ENCODE measurements around the gene CEP128.

The CEP128 gene

DNA sequence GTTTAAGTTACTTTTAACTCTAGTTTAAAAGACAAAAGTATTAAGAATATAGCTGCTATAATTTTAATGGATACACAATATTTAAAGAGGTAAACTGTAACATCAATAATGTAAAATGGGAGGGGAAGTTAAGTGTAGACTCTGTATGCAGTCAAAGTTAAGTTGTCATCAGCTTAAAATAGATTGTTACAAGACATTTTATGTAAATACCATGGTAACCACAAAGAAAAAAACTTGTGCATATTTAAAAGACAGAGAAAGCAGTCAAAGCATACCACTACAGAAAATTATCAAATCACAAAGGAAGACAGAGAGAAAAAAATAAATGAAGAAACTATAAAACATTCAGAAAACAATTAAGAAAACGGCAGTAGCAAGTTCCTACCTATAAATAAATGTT is 73.3 kb downstream of the CEP128 start:
- no peak for DNase-seq

GRCh38 chr14:80867798-80868197 is 73.7 kb downstream of the CEP128 start:
- no peak for DNase-seq

DNA sequence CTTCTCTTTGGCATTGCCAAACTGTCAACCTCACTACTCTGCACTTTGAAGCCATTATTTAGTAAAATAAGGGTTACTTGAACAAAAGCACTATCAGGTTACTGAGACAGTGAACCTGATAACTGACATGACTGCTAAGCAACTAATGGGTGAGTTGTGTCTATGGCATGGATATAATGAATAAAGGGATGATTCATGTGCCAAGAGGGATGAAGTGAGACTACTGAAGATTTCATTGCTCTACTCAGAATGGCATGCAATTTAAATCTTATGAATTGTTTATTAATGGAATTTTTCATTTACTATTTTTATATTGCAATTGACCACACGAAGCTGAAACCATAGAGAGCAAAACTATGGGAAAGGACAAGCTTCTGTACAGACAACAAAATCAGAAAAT is 74.4 kb downstream of the CEP128 start:
- DNase-seq = peak; percentile 18

DNA sequence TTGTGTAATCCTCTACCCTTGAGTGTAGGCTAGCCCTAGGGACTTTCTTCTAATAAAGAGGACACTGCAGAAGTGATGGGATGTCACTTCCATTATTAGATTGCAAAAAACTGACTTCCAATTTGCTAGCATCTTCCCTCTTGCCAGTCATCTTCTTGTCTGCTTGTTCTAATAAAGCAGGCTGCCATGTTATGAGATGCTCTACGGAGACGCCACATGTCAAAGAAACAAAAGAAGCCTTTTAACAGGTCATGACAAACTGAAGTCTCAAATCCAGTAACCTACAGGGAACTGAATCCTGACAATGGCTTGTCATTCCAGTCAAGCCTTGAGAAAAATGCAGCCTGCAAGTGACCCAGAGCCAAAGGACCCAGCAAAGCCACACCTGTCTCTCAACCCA is 76.0 kb downstream of the CEP128 start:
- no peak for DNase-seq

GRCh38 chr14:80862983-80863382 is 78.6 kb downstream of the CEP128 start:
- DNase-seq = no peak

DNA sequence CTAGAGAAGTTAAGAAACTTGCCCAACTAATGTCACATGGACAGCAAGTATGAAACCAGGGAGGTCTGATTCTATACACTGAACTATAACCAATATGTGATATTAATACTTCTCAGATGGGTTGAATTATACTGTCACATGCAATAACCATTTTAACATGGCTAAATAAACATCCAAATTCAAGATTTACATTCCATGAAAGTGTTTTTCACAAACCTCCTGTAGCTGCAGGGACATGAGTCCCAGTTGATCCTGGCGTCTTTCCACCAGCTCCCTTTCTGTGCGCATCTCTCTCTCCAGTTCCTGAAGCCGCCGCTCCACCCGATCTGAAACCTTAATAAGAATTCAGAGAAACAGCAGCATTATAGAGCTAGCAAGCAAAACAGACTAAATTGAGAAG is 79.0 kb downstream of the CEP128 start:
- DNase-seq = no peak

DNA sequence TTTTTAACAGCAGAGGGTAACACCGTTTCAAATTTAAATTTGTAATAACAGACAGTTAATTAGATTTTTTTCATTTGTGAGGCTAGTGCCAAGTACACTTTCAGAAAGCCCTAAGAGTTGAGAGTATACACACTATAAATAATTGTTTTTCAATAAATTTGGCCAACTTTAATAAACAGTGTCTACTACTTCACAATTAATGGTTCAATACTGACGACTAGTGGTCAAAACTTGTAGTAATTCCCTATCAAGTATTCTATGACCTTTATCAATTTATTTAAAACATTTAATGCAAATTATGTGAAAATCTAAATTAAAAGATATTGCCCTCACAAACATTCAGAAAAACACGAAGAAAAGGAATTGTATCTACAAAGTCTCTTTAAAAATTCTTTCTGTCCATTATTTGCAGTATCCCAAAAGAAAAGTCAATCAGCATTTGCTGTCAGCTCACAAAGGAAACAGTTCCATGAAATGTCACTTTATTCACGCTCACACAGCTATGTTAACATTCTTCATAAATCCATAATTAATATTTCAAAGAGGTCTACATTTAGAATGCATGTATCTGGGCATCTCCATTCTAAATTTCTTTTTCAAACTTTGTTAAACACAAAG is 91.2 kb downstream of the CEP128 start:
- DNase-seq = peak; percentile 48

GRCh38 chr14:80847070-80847469 is 94.5 kb downstream of the CEP128 start:
- DNase-seq = no peak

GRCh38 chr14:80845856-80846255 is 95.7 kb downstream of the CEP128 start:
- no peak for DNase-seq

GRCh38 chr14:80844872-80845271 is 96.7 kb downstream of the CEP128 start:
- no peak for DNase-seq

DNA sequence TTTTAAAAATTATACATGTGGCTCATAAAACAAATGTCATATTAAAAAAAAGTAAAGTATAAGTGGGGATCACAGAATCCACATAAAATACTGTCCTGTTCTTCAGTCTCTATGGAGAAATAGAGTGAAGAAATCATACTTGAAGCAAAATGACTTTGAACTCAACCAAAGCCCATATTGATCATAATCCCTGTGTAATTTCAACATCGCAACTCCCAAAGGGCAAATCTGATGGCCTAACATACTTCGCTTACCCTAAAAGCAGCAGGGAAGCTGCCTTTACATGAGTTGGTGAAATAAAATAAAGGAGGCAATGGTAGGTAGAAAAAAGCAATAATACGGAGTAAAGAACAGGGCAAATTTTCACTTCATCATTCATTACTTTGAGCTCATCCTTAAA is 101.8 kb downstream of the CEP128 start:
- DNase-seq = no peak

GRCh38 chr14:80809663-80810062 is 131.9 kb downstream of the CEP128 start:
- DNase-seq = no peak

GRCh38 chr14:80805136-80805535 is 136.4 kb downstream of the CEP128 start:
- peak; percentile 8 for DNase-seq

- no peak for DNase-seq
Measured at GRCh38 chr14:80798878-80799277, 142.7 kb downstream of the CEP128 start.

DNA sequence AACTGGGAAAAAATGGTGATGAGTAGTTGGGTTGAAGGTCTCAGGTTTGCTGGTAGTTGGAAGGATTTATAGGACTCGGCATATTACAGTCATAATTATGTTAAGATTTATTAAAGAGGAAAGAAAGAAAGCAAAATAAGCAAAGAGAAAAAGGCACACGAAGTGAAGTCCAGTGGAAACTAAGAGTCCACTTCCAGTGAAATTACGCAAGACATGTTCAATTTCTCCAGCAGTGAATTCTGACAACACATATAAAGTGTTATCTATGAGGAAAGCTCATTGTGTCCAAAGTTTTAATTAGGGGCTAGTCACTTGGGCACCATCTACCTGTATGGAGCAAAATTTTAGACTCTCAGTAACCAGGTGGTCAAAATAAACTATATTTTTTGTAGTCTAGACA is 143.3 kb downstream of the CEP128 start:
- DNase-seq = no peak

GRCh38 chr14:80792771-80793170 is 148.8 kb downstream of the CEP128 start:
- DNase-seq = no peak

DNA sequence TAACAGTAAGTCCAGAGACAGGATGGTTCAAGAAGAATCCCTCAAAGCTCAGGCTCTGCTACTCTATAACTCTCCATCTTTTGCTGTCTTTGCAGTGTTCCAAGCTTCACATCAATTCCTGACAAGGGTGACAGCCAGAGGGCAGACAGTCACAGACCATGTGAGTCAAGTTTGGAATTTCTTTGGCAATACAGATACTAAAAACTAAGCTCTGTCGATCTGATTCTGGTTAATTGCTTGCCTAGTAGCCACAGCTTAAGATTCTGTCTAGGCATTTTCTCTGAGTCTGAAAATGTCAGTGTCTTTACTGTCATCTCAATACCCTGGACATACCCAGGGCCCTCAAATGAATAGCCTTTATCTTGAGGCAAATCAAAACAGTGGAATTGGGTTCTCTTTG is 153.7 kb downstream of the CEP128 start:
- DNase-seq = no peak

- DNase-seq = peak; percentile 42
Measured at GRCh38 chr14:80784820-80785219, 156.7 kb downstream of the CEP128 start.

DNA sequence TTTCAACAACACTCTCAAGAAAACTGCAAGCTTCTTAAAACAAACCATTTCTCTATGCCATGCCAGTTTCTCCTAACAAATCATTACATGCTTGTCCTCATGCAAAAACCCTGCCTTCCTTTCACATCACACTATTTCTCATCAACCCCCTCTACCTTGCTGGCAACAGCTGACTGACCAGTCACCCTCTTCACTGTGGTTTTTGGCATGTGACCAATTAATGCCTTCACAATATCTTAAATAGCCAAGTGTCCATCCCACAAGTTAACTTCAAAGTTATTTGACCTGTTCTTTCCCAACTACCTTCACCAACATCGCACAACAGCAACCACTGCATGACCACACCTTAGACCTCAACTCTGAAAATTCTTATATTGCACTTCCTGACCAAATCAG is 159.6 kb downstream of the CEP128 start:
- no peak for DNase-seq

GRCh38 chr14:80780500-80780899 is 161.0 kb downstream of the CEP128 start:
- DNase-seq = no peak

DNA sequence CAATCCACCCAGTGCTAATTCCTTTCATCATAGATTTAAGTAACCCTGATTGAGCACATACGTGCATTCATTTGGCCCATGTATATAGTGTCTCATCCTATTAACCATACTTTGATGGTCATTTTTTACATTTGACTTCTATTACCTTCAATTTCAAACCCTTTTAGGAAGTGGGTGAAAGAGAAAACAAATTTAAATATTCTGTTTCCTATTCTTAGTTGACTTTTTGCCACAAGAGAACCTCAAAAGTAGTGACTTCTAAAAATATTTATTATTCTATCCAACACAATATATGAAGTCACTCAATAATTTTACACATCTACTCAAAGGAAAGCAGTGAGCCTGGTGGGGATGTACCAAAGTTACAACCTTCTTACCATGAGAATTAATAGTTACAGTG is 164.9 kb downstream of the CEP128 start:
- no peak for DNase-seq

DNA sequence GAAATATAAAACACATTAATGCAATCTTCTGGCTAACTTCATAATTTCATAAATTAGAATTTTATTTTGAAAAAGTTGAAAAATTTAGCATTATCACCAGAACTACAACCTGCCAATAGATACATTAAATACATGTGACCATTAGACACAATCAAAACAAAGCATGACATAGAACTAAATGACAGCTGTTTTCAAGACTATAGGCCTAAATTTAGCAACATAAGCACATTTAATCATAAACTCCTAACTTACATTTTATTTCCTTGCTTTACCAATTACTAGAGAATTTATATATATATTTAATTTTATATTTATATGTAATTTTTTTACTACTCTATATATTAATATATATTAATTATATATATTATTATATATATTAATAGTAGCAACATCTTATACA is 165.4 kb downstream of the CEP128 start:
- no peak for DNase-seq

DNA sequence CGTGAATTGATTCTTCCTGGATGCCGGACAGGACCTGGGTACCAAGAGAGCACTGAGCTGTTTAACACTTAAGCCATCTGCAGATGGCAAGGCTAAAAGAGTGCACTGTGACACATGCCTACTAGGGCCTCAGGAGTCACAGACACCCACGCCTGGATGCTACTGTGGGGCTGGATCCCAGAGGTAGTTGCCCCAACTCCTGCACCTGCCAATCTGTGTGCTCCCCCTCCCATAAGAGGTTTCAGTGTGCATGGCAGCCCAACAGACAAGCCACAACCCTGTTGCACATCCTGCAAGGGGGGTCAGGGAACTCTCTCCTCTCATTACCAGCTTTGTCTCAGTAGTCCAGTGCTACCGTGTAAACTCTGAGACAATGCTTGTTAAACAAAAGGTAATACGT is 169.0 kb downstream of the CEP128 start:
- no peak for DNase-seq

GRCh38 chr14:80771201-80771600 is 170.3 kb downstream of the CEP128 start:
- no peak for DNase-seq

DNA sequence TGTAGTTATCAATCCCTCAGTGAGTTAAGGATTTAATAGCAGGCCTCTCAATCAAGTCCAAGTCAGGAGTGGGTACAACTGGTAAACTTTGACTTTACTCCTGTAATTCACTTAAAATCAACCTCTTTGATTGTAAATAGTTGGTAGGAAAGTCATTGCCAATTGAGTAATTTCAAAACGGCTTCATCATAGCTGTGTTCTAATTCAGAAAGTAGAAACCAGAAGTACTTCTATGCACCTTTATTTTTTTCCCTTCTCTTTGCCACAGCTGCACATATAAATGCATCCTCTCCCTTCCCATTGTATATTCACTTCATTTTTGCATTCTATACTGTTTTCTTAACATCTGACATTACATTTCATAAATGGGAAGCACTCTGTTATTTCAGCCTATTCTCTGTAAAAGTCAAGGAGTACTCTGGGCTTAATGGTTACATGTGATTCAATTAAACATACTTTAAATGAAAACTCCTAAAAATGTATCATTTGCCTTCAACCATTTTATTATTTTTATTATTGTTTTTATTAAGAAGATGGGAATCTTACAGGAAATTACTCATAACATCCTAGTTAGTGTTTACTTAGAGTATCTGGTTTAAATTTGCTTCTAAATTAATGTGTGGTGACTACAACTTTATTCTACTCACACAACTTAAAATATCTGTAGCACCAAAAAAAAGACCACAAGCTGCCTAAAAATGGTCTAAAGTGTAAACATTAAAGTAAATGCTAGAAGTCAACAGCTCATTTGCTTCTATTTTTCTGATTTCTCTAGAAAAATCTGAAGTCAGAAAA is 171.2 kb downstream of the CEP128 start:
- no peak for DNase-seq

All from fibroblast of upper back skin (primary cell).